ENCODE measurements around the gene TFF1.

GRCh38 chr21:42375506-42375905, 9.2 kb upstream of the TFF1 start:
- TF ChIP-seq CTCF (IDR thresholded peaks at IDR 0.05; ENCODE audit: insufficient read depth, low read length) (no peak), GABPA (IDR thresholded peaks at IDR 0.05; ENCODE audit: low read depth) (no peak)

Data from HL-60 (cell line).